ENCODE results near the gene SLC27A1.
"Not testable (repeated sequence)": the region's sequence is repeated elsewhere in the genome, so short reads cannot be mapped to it uniquely, and the experiment has no call there.

SLC27A1 gene

DNA sequence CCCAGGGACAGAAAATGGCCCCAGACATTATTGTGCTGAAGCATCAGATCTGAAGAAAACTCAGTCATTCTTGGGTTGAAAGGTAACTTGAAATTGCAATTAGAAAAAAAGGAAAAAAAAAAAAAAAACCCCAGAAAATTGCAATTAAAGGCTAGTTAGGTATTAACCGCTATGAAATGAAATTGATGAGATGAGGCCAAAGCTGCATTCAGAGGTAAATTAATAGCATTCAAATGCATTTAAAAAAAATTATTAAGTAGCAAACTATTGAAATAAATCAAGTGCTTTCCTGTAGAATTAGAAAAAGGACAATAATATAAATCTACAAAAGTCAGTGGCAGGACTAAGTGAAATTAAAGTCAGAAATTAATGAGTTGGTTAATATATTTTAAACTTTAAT, 47.6 kb downstream of the SLC27A1 start:
- DNase-seq (ENCODE audit: extremely low read depth, low read depth) = no peak

DNA sequence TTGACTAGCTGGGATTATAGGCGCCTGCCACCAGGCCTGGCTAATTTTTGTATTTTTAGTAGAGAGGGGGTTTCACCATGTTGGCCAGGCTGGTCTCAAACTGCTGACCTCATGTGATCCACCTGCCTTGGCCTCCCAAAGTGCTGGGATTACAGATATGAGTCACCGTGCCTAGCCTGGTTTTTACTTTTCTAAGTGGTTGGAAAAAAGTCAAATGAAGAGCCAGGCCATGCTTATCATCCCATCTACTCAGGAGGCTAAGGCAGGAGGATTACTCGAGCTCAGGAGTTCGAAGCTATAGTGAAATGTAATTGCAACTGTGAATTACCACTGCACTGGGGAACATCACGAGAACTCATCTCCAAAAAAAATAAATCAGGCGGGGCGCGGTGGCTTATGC, 48.3 kb downstream of the SLC27A1 start:
- not testable (repeated sequence) for DNase-seq (ENCODE audit: extremely low read depth, low read depth)

More for the DNA sequence above, 47.6 kb downstream of the SLC27A1 start:
- TF ChIP-seq, protein P1, sequence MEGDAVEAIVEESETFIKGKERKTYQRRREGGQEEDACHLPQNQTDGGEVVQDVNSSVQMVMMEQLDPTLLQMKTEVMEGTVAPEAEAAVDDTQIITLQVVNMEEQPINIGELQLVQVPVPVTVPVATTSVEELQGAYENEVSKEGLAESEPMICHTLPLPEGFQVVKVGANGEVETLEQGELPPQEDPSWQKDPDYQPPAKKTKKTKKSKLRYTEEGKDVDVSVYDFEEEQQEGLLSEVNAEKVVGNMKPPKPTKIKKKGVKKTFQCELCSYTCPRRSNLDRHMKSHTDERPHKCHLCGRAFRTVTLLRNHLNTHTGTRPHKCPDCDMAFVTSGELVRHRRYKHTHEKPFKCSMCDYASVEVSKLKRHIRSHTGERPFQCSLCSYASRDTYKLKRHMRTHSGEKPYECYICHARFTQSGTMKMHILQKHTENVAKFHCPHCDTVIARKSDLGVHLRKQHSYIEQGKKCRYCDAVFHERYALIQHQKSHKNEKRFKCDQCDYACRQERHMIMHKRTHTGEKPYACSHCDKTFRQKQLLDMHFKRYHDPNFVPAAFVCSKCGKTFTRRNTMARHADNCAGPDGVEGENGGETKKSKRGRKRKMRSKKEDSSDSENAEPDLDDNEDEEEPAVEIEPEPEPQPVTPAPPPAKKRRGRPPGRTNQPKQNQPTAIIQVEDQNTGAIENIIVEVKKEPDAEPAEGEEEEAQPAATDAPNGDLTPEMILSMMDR (IDR thresholded peaks at IDR 0.05; ENCODE audit: low read depth, low read length) = no peak

DNA sequence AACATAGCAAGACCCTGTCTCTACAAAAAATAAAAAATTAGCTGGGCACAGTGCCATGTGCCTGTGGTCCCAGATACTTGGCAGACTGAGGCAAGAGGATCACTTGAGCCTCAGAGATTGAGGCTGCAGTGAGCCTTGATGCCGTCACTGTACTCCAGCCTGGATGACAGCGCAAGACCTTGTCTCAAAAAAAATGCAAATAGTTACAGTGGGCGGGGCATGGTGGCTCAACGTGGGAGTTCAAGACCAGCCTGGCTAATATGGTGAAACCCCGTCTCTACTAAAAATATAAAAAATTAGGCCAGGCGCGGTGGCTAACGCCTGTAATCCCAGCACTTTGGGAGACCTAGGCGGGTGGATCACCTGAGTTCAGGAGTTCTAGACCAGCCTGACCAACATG, 49.6 kb downstream of the SLC27A1 start:
- DNase-seq (ENCODE audit: extremely low read depth, low read depth) = no peak
- TF ChIP-seq, protein P1 (IDR thresholded peaks at IDR 0.05; ENCODE audit: low read depth, low read length) = no peak

DNA sequence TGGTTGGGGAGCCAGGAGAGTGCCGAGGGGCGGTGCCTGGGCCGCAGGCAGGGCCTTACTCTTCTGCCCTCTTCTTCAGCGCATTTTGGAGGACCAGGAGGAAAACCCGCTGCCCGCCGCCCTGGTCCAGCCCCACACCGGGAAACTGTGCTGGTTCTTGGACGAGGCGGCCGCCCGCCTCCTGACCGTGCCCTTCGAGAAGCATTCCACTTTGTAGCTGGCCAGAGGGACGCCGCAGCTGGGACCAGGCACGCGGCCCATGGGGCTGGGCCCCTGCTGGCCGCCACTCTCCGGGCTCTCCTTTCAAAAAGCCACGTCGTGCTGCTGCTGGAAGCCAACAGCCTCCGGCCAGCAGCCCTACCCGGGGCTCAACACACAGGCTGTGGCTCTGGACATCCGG, 50.5 kb downstream of the SLC27A1 start:
- no peak for DNase-seq (ENCODE audit: extremely low read depth, low read depth)
- TF ChIP-seq, protein P1 (IDR thresholded peaks at IDR 0.05; ENCODE audit: low read depth, low read length) = no peak

DNA sequence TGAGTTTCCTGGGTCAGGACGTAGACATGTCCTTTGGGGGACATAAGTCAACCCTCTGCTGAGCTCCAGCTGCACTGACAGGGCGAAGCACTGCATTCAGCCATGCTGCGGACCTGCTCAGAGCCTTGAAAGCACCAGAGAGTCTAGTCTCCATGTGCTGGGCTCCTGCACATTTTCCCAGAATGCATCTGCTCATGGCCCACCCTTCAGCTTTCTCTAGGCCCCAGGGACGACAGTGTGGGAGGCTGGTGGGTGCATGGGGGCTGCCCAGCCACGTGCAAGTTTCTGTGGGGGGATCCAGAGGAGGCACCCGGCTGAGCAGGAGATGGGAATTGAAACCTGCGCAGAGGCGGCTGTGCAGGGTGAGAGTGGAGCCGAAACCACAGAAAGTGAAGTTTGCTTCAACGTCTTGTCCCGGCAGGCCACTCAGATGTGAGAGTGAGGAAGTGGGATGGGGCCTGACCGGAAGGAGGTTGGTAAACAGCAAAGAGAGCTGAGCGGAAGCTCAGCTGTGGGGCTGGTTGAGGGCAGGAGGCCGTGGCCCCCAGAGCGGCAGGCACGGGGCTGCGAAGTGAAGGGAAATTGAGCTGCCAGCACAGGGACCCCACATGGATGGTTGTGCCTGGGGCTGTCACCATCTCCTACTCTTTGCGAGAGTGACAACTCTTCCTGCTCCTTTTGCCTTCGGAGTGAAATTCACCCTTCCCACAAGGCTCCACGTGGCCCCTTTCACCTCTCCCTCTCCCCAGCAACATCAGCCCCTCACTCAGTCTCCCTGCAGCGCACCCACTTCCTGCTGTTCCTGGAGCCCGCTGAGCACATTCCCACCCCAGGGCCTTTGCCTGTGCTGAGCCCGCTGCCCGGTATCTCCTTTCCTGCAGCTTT, 52.9 kb downstream of the SLC27A1 start:
- TF ChIP-seq, protein P1 (IDR thresholded peaks at IDR 0.05; ENCODE audit: low read depth, low read length) = no peak
- DNase-seq (ENCODE audit: extremely low read depth, low read depth) = no peak

DNA sequence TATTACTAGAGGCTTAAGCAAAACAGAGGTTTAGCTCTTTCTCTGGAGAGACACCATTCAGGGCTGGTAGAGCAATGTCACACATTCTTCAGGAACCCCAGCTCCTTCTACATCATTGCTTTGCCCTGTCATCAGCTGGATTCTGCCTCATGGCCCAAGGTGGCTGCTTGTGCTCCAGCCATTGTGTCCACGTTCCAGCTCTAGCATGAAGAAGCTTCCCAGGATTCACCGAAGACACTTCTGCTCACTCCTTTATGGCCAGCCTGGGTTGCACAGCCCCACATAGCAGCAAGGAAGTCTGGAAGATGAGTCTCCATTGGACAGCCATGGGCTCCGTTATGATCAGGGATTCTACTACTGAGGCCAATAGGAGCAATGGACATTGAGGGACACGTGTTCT, 54.3 kb downstream of the SLC27A1 start:
- DNase-seq (ENCODE audit: extremely low read depth, low read depth) = no peak
- TF ChIP-seq, protein P1 (IDR thresholded peaks at IDR 0.05; ENCODE audit: low read depth, low read length) = no peak

DNA sequence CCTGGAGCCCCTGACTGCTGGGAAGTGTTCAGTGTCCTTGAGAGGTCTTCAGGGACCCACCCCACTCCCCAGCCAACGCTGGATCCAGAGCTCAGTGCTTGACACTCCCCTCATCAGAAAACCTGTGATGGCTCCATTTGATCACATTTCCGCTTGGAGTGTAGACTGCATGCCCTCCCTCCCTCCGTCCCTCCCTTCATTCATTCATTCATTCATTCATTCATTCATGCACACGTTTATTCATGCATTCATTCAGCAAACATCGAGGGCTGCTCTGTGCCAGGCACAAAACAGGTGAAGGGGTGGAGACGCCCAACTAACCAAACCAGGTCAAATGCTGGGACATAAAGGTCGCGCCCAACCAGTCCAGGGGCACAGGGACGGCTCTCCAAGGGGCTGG, 54.8 kb downstream of the SLC27A1 start:
- no peak for DNase-seq (ENCODE audit: extremely low read depth, low read depth)
- TF ChIP-seq, protein P1 (IDR thresholded peaks at IDR 0.05; ENCODE audit: low read depth, low read length) = no peak

DNA sequence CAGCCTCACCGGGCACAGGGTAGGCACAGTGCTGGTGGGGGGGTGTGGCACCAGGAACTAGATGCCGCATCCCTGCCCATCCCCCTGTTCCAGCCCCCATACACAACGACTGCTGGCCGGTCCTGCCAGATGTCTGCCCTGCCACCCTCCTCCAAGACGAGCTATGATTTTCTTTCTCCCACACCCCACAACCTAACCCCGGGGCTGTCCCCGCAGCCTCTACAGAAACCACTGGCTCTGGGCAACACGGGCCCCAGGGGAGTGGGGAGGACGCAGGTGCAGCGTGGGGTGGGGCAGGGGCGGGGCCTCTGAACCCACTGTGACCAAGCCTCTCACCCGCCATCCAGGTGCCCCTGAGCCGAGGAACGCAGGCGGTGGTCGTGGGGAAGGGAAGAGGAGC, 56.6 kb downstream of the SLC27A1 start:
- TF ChIP-seq, protein P1 (IDR thresholded peaks at IDR 0.05; ENCODE audit: low read depth, low read length) = no peak
- no peak for DNase-seq (ENCODE audit: extremely low read depth, low read depth)

Data from AG09319 (cell line).